Measurements from ENCODE around the gene LBHD2.

- no peak for TF ChIP-seq POLR2AphosphoS5 (IDR thresholded peaks at IDR 0.05; ENCODE audit: low read length)
- no peak for TF ChIP-seq POLR2A (IDR thresholded peaks at IDR 0.05; ENCODE audit: low read depth, low read length)
- TF ChIP-seq CTCF (IDR thresholded peaks at IDR 0.05 in 2 of 3, conservative IDR thresholded peaks at IDR 0.05 in 1 of 3; ENCODE audit: control insufficient read depth in 2 of 3, extremely low read depth in 1 of 3, insufficient read depth in 1 of 3, low read depth in 3 of 3, low read length in 3 of 3) = no peak
- no peak for TF ChIP-seq BCLAF1 (IDR thresholded peaks at IDR 0.05)
- TF ChIP-seq ZSCAN29 (IDR thresholded peaks at IDR 0.05) = no peak
- TF ChIP-seq BHLHE40 (IDR thresholded peaks at IDR 0.05; ENCODE audit: borderline replicate concordance in 1 of 2, low read depth in 2 of 2, low read length in 1 of 2) = no peak
- TF ChIP-seq SPI1 (IDR thresholded peaks at IDR 0.05; ENCODE audit: borderline replicate concordance, insufficient read depth, low read depth, low read length) = no peak
- TF ChIP-seq GABPA (IDR thresholded peaks at IDR 0.05; ENCODE audit: low read depth) = no peak
- TF ChIP-seq USF2 (IDR thresholded peaks at IDR 0.05; ENCODE audit: borderline replicate concordance, low read depth, low read length) = no peak
- no peak for TF ChIP-seq EP300 (IDR thresholded peaks at IDR 0.05; ENCODE audit: borderline replicate concordance in 1 of 2, control insufficient read depth in 1 of 2, low read depth in 2 of 2, low read length in 2 of 2)
- TF ChIP-seq CHD1 (IDR thresholded peaks at IDR 0.05; ENCODE audit: low read depth, low read length) = no peak
Measured at GRCh38 chr14:103109535-103110441, 25.8 kb downstream of the LBHD2 start.
